HepG2 (cell line): ENCODE data around the gene BARHL2. TPM values are rescaled to one million over a fixed set of nuclear protein-coding genes. Genes with fewer than 3 reads are reported as not detected.

Source experiments
- ATAC-seq: fragments of 200-7000 bp; cut with Tn5 transposase; 3 replicates; pipeline ENCODE4 v1.9.1; 2020; ENCODE audit warnings: mild to moderate bottlenecking, moderate library complexity
- BruUV-seq: library from RNA; stranded (reverse); fragments of 400-500 nt; replicated peaks from 2 replicates; lab custom pipeline; 2021; lab: Mats Ljungman, UMichigan
- CTCF ChIA-PET: fragments of 300-600 bp; formaldehyde crosslinking; extraction: SDS; loops from one replicate; lab custom pipeline; 2021; ENCODE audit warnings: low total read pairs, inconsistent platforms, low intra/inter-chr PET ratio; lab: Yijun Ruan, JAX
- POLR2A ChIA-PET: fragments of 350-600 bp; sonication (Branson Sonifier 250); formaldehyde crosslinking; loops from one replicate; lab custom pipeline; 2020; ENCODE audit warnings: antibody characterized with exemption, inconsistent platforms; lab: Yijun Ruan, JAX
- DNase-seq: peaks from one replicate; pipeline ENCODE4 v3.0.0-alpha.2; 2015; ENCODE audit warnings: low spot score
- FAIRE-seq: peaks from 3 replicates; lab custom pipeline; 2011; peaks lifted over from hg19 to GRCh38; lab: Jason Lieb, UNC
- H2AFZ ChIP-seq: one replicate; pipeline ENCODE4 v1.6.1; 2011; ENCODE audit warnings: low read length, inconsistent platforms
- H3K27ac ChIP-seq: fragments of 300-600 bp; 3 replicates; pipeline ENCODE4 v1.8.0; 2011; ENCODE audit warnings: mixed run types, mild to moderate bottlenecking, mixed read lengths, low read length, inconsistent platforms; ENCODE audit not compliant: insufficient read depth; ENCODE audit errors: extremely low read length
- H3K27me3 ChIP-seq, 2 experiments: fragments of 200-600 bp in 1 of 2; 2 replicates in 1 of 2; 3 replicates in 1 of 2; pipeline versions ENCODE4 v1.6.0 to v1.8.0; 2011; ENCODE audit warnings: low read length in 2 of 2, mild to moderate bottlenecking in 2 of 2, moderate library complexity in 2 of 2, inconsistent platforms in 1 of 2; ENCODE audit not compliant: insufficient read depth in 2 of 2, control insufficient read depth in 1 of 2
- H3K36me3 ChIP-seq, 2 experiments: fragments of 200-600 bp in 1 of 2; replicated peaks in 1 of 2; 2 replicates in 1 of 2; 3 replicates in 1 of 2; pipeline versions ENCODE4 v1.5.1 to v1.8.0; 2011; ENCODE audit warnings: low read length in 2 of 2, inconsistent platforms in 1 of 2; ENCODE audit not compliant: insufficient read depth in 2 of 2, control insufficient read depth in 1 of 2
- H3K4me1 ChIP-seq: 2 replicates; pipeline ENCODE4 v1.5.1; 2012; ENCODE audit warnings: low read length, inconsistent platforms; ENCODE audit not compliant: insufficient read depth
- H3K4me2 ChIP-seq: 2 replicates; pipeline ENCODE4 v1.6.0; 2011; ENCODE audit warnings: low read depth, low read length, inconsistent platforms
- H3K4me3 ChIP-seq, 3 experiments: fragments of 200-600 bp in 1 of 3; sonication (generic), shearing (Covaris generic) in 1 of 3; replicated peaks in 1 of 3; 2 replicates each; pipeline ENCODE4 v1.5.1; 2011 to 2016; ENCODE audit warnings: low read length in 3 of 3, inconsistent platforms in 2 of 3, low read depth in 2 of 3, mild to moderate bottlenecking in 2 of 3, control low read depth in 1 of 3, mixed read lengths in 1 of 3; ENCODE audit not compliant: insufficient read depth in 1 of 3
- H3K79me2 ChIP-seq: one replicate; pipeline ENCODE4 v1.6.1; 2011; ENCODE audit warnings: low read length, inconsistent platforms; ENCODE audit not compliant: insufficient read depth
- H3K9ac ChIP-seq: 2 replicates; pipeline ENCODE4 v1.6.0; 2011; ENCODE audit warnings: mild to moderate bottlenecking, low read depth, low read length, inconsistent platforms; ENCODE audit not compliant: insufficient read depth
- H3K9me3 ChIP-seq: 2 replicates; pipeline ENCODE4 v1.5.1; 2012; ENCODE audit warnings: mild to moderate bottlenecking, low read length
- H4K20me1 ChIP-seq: 2 replicates; pipeline ENCODE4 v1.6.0; 2011; ENCODE audit warnings: inconsistent platforms, mild to moderate bottlenecking, low read length, moderate library complexity; ENCODE audit not compliant: insufficient read depth
- SIX4 ChIP-seq: sonication (generic); formaldehyde crosslinking; IDR thresholded peaks from 2 replicates; pipeline ENCODE4 v1.4.0; 2020; ENCODE audit warnings: missing genetic modification reagents
- TBP ChIP-seq: sonication (generic); formaldehyde crosslinking; IDR thresholded peaks from 2 replicates; pipeline ENCODE4 v1.5.0; 2020; ENCODE audit warnings: missing genetic modification reagents
- ZNF263 ChIP-seq: sonication (generic); formaldehyde crosslinking; IDR thresholded peaks from 2 replicates; pipeline ENCODE4 v1.4.0; 2020; ENCODE audit warnings: missing genetic modification reagents
- ZNF839 ChIP-seq: sonication (generic); formaldehyde crosslinking; IDR thresholded peaks from 2 replicates; pipeline ENCODE4 v1.4.0; 2020; ENCODE audit warnings: missing genetic modification reagents, mild to moderate bottlenecking, borderline replicate concordance
- WGBS: methylation state at CpG from one replicate; pipeline ENCODE4 v1.1.6; 2017; ENCODE audit warnings: low lambda C conversion rate; 5-methylcytosine and 5-hydroxymethylcytosine counted together
- in situ Hi-C: cut with HindIII; loops from 2 replicates; pipeline ENCODE4 v1.10.0; 2017; ENCODE audit warnings: low pct_unique_long_range_greater_than_20kb; ENCODE audit not compliant: extremely low pct_ligation_motif_present
- intact Hi-C: fragments of 100-400 bp; cut with micrococcal nuclease; formaldehyde crosslinking; loops from one replicate; pipeline ENCODE4 v1.10.0; 2022; ENCODE audit not compliant: unreplicated experiment
- polyA plus RNA-seq, 8 experiments: library from polyadenylated mRNA; depleted of rRNA in 3 of 8; stranded (reverse) in 7 of 8; unstranded in 1 of 8; fragments of >200 nt; fragmentation: Illumina TruSeq in 4 of 8; extraction: Trizol in 4 of 8; gene quantifications; 2 replicates each; pipeline versions ENCODE4 v1.2.1 to v1.2.3, GENCODE V29; 2011 to 2016; ENCODE audit warnings: low read depth in 4 of 8, missing spikeins in 1 of 8, mixed read lengths in 1 of 8; ENCODE audit not compliant: insufficient read depth in 1 of 8
- total RNA-seq, 5 experiments: library from RNA; depleted of rRNA; stranded (reverse); fragments of >200 nt; fragmentation: Illumina TruSeq; extraction: Trizol; gene quantifications; 2 replicates each; pipeline ENCODE4 v1.2.3, GENCODE V29; 2016; ENCODE audit warnings: low read depth in 1 of 5
- TF ChIP-seq, protein P1 (sequence below): sonication (generic); formaldehyde crosslinking; conservative IDR thresholded peaks from 2 replicates; pipeline ENCODE4 v1.4.0; 2020; ENCODE audit warnings: missing genetic modification reagents

Gene BARHL2
- total and polyA plus RNA-seq, 2 of the 13 experiments (the other 11 are each of a cell fraction or from before 2014, with no cell fraction given) = not detected

GRCh38 chr1:90728502-90729287 lies 11.6 kb upstream of the BARHL2 start:
- POLR2A ChIA-PET = no interaction called here
- CTCF ChIA-PET = no interaction called here

More at GRCh38 chr1:90728502-90729287, 11.6 kb upstream of the BARHL2 start:
- H3K9me3 ChIP-seq = no peaks in the 10 kb centered on the region
- ATAC-seq (no peak), DNase-seq (no peak), FAIRE-seq (no peak)
- H3K36me3 ChIP-seq = no peaks in the 10 kb centered on the region
- no peak overlapping the region for H3K9ac ChIP-seq
- no peak overlapping the region for H3K27ac ChIP-seq
- intact Hi-C loops (no loop called here), in situ Hi-C loops (loop anchor here (10.0 kb wide), 1 partner anchor 436 kb away; no protein-coding TSS in a partner anchor)
- H3K4me2 ChIP-seq = no peak overlapping the region
- H3K4me1 ChIP-seq = 0 out of 2 replicates have a peak, but pooled peaks cover 13% of the 10 kb centered on the region
- no peaks in the 10 kb centered on the region for H3K79me2 ChIP-seq
- no peak overlapping the region for H2AFZ ChIP-seq
- no peak overlapping the region for H3K4me3 ChIP-seq
- H4K20me1 ChIP-seq = no peaks in the 10 kb centered on the region
- 43% methylated on average over 25 of the region's 25 CpGs for WGBS
- TF ChIP-seq ZNF263 (CRISPR knock-in tag) (peak; percentile 40; the same call in 1 of the 2 replicates), TBP (CRISPR knock-in tag) (no peak), ZNF839 (CRISPR knock-in tag) (no peak), SIX4 (CRISPR knock-in tag) (no peak)
- TF ChIP-seq, protein P1, sequence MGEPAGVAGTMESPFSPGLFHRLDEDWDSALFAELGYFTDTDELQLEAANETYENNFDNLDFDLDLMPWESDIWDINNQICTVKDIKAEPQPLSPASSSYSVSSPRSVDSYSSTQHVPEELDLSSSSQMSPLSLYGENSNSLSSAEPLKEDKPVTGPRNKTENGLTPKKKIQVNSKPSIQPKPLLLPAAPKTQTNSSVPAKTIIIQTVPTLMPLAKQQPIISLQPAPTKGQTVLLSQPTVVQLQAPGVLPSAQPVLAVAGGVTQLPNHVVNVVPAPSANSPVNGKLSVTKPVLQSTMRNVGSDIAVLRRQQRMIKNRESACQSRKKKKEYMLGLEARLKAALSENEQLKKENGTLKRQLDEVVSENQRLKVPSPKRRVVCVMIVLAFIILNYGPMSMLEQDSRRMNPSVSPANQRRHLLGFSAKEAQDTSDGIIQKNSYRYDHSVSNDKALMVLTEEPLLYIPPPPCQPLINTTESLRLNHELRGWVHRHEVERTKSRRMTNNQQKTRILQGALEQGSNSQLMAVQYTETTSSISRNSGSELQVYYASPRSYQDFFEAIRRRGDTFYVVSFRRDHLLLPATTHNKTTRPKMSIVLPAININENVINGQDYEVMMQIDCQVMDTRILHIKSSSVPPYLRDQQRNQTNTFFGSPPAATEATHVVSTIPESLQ = no peak
- H3K27me3 ChIP-seq = peaks cover 4 to 37% of the 10 kb centered on the region in 2 experiments; a peak in 4 of 5 replicates
- BruUV-seq = no TSS peak
